HepG2 (cell line): ENCODE measurements around the gene TPD52L2. TPM values are rescaled to one million over a fixed set of nuclear protein-coding genes. Genes with fewer than 3 reads are reported as not detected.

ENCODE experiments used
- ARID4A ChIP-seq: sonication (generic); formaldehyde crosslinking; IDR thresholded peaks from 2 replicates; pipeline ENCODE4 v1.5.0; 2020; ENCODE audit warnings: mild to moderate bottlenecking, missing genetic modification reagents, borderline replicate concordance
- ATF6 ChIP-seq: sonication (generic); formaldehyde crosslinking; conservative IDR thresholded peaks from 2 replicates; pipeline ENCODE4 v1.4.0; 2020; ENCODE audit warnings: missing genetic modification reagents
- ATF7-NPFF ChIP-seq: sonication (generic); formaldehyde crosslinking; IDR thresholded peaks from 2 replicates; pipeline ENCODE4 v1.8.1; 2023; ENCODE audit warnings: mild to moderate bottlenecking, low read depth, missing genetic modification reagents, moderate library complexity
- HNF4G ChIP-seq, 2 experiments: sonication (generic) in 1 of 2; formaldehyde crosslinking in 1 of 2; IDR thresholded peaks; 2 replicates each; pipeline versions ENCODE4 v1.4.0 to v1.6.1; 2011 to 2020; ENCODE audit warnings: borderline replicate concordance in 2 of 2, low read depth in 2 of 2, mild to moderate bottlenecking in 2 of 2, low read length in 1 of 2, missing genetic modification reagents in 1 of 2, moderate library complexity in 1 of 2
- PAWR ChIP-seq: sonication (generic); formaldehyde crosslinking; IDR thresholded peaks from 2 replicates; pipeline ENCODE4 v1.4.0; 2020; ENCODE audit warnings: missing genetic modification reagents, mild to moderate bottlenecking, borderline replicate concordance
- POLR2G ChIP-seq: fragments of 200-400 bp; formaldehyde crosslinking; IDR thresholded peaks from 2 replicates; pipeline ENCODE4 v1.6.1; 2018; ENCODE audit warnings: mild to moderate bottlenecking, low read depth, low read length, moderate library complexity
- PTBP1 ChIP-seq: fragments of 200-400 bp; formaldehyde crosslinking; IDR thresholded peaks from 2 replicates; pipeline ENCODE4 v1.6.1; 2018; ENCODE audit warnings: low read length, low read depth; ENCODE audit not compliant: poor library complexity, severe bottlenecking
- RCOR2 ChIP-seq: IDR thresholded peaks from 2 replicates; pipeline ENCODE4 v1.6.1; 2016; ENCODE audit warnings: missing biosample characterization, missing genetic modification reagents
- THAP7 ChIP-seq: sonication (generic); formaldehyde crosslinking; IDR thresholded peaks from 2 replicates; pipeline ENCODE4 v1.8.1; 2023; ENCODE audit warnings: mild to moderate bottlenecking, missing genetic modification reagents
- ZNF263 ChIP-seq: sonication (generic); formaldehyde crosslinking; IDR thresholded peaks from 2 replicates; pipeline ENCODE4 v1.4.0; 2020; ENCODE audit warnings: missing genetic modification reagents
- ZNF276 ChIP-seq: sonication (generic); formaldehyde crosslinking; IDR thresholded peaks from 2 replicates; pipeline ENCODE4 v1.4.0; 2020; ENCODE audit warnings: mild to moderate bottlenecking, low read depth, missing genetic modification reagents
- ZNF678 ChIP-seq: sonication (generic); formaldehyde crosslinking; IDR thresholded peaks from 2 replicates; pipeline ENCODE4 v1.4.0; 2020; ENCODE audit warnings: mild to moderate bottlenecking, missing genetic modification reagents
- ZNF775 ChIP-seq: sonication (generic); formaldehyde crosslinking; IDR thresholded peaks from 2 replicates; pipeline ENCODE4 v1.4.0; 2020; ENCODE audit warnings: missing genetic modification reagents, mild to moderate bottlenecking, moderate library complexity, borderline replicate concordance
- ZNF776 ChIP-seq: sonication (generic); formaldehyde crosslinking; IDR thresholded peaks from 2 replicates; pipeline ENCODE4 v1.4.0; 2020; ENCODE audit warnings: mild to moderate bottlenecking, missing genetic modification reagents
- ZXDC ChIP-seq: sonication (generic); formaldehyde crosslinking; IDR thresholded peaks from 2 replicates; pipeline ENCODE4 v1.5.0; 2020; ENCODE audit warnings: mild to moderate bottlenecking, missing genetic modification reagents
- polyA plus RNA-seq, 8 experiments: library from polyadenylated mRNA; depleted of rRNA in 3 of 8; stranded (reverse) in 7 of 8; unstranded in 1 of 8; fragments of >200 nt; fragmentation: Illumina TruSeq in 4 of 8; extraction: Trizol in 4 of 8; gene quantifications; 2 replicates each; pipeline versions ENCODE4 v1.2.1 to v1.2.3, GENCODE V29; 2011 to 2016; ENCODE audit warnings: low read depth in 4 of 8, missing spikeins in 1 of 8, mixed read lengths in 1 of 8; ENCODE audit not compliant: insufficient read depth in 1 of 8
- total RNA-seq, 5 experiments: library from RNA; depleted of rRNA; stranded (reverse); fragments of >200 nt; fragmentation: Illumina TruSeq; extraction: Trizol; gene quantifications; 2 replicates each; pipeline ENCODE4 v1.2.3, GENCODE V29; 2016; ENCODE audit warnings: low read depth in 1 of 5

TPD52L2 gene
- total and polyA plus RNA-seq, 2 of the 13 experiments (the other 11 are each of a cell fraction or from before 2014, with no cell fraction given), result 156 to 184 TPM

- TF ChIP-seq ZXDC (CRISPR knock-in tag) (no peak; the same call in 1 of the 2 replicates), RCOR2 (CRISPR knock-in tag) (0 out of 2 replicates have a peak, but pooled peaks have one; percentile 12), ZNF775 (CRISPR knock-in tag) (peak; percentile 51; the same call in 1 of the 2 replicates), ARID4A (CRISPR knock-in tag) (0 out of 2 replicates have a peak, but pooled peaks have one; percentile 24), ZNF678 (CRISPR knock-in tag) (0 out of 2 replicates have a peak, but pooled peaks have one; percentile 36), POLR2G (0 out of 2 replicates have a peak, but pooled peaks have one; percentile 2), ZNF276 (CRISPR knock-in tag) (no peak), PAWR (0 out of 2 replicates have a peak, but pooled peaks have one; percentile 84), ZNF776 (CRISPR knock-in tag) (peak; percentile 39; the same call in 1 of the 2 replicates), ATF7-NPFF (CRISPR knock-in tag) (no peak), THAP7 (peak; percentile 75; the same call in 1 of the 2 replicates), HNF4G (IDR thresholded peaks at IDR 0.05; ENCODE audit: borderline replicate concordance, low read depth, low read length) (no peak), HNF4G (CRISPR knock-in tag; IDR thresholded peaks at IDR 0.05; ENCODE audit: borderline replicate concordance, low read depth) (0 out of 2 replicates have a peak, but pooled peaks have one; percentile 15), PTBP1 (peak; percentile 5), ZNF263 (CRISPR knock-in tag) (no peak), ATF6 (CRISPR knock-in tag) (no peak)
These were observed 10.2 kb upstream of the TPD52L2 start (continued) for GRCh38 chr20:63854766-63855362.
